ENCODE data around the gene FAM204A. TPM values are rescaled to one million over a fixed set of nuclear protein-coding genes. Genes with fewer than 3 reads are reported as not detected.

FAM204A gene
- total and polyA plus RNA-seq, 11 donors, result 21.8 to 75.1 (median 58.3) TPM

GRCh38 chr10:118276204-118276603 lies 65.9 kb downstream of the FAM204A start:
- Histone ChIP-seq H3K36me3 (no peaks in the 10 kb centered on the region), H3K27me3 (peaks cover 0 to 18% (median 1%) of the 10 kb centered on the region in 9 donors), H3K27ac (no peak overlapping the region), H3K9me3 (peaks cover 0 to 13% (median 8%) of the 10 kb centered on the region in 12 donors), H3K4me1 (peaks cover 0 to 7% (median 0%) of the 10 kb centered on the region in 12 donors), H3K4me3 (no peak overlapping the region)
- DNase-seq (no peak), ATAC-seq (no peak)
- intact Hi-C loops (cut with DNase I), result no loop called here
- no peak for TF ChIP-seq CTCF (IDR thresholded peaks at IDR 0.05)
- no peak for TF ChIP-seq POLR2A (IDR thresholded peaks at IDR 0.05)

DNA sequence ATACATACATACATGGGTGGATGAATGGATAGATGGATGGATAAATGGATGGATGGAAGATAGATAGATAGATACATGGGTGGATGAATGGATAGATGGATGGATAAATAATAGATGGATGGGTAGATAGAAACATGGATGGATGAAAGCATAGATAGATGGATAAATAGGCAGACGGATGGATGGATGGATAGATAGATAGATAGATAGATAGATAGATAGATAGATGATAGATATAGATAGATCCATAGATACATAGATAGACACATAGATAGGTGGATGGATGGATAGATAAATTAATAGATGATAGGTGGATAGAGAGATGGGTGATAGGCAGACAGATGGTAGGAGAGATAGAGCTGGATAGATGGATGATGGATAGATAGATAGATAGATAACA lies 68.5 kb downstream of the FAM204A start:
- Histone ChIP-seq H3K4me1 (peaks cover 0 to 7% (median 0%) of the 10 kb centered on the region in 12 donors), H3K9me3 (peaks cover 0 to 13% (median 8%) of the 10 kb centered on the region in 12 donors), H3K27me3 (peaks cover 0 to 25% (median 0%) of the 10 kb centered on the region in 9 donors), H3K4me3 (no peak overlapping the region), H3K27ac (no peak overlapping the region), H3K36me3 (no peaks in the 10 kb centered on the region)
- DNase-seq, result no peak
- intact Hi-C loops (cut with DNase I), result no loop called here
- ATAC-seq, result no peak
- TF ChIP-seq CTCF (IDR thresholded peaks at IDR 0.05) (no peak), POLR2A (IDR thresholded peaks at IDR 0.05) (no peak)
- 27 to 91% (median 86%) methylated on average over 1 of the region's 1 CpG for WGBS, 4 donors

GRCh38 chr10:118272767-118273166 lies 69.4 kb downstream of the FAM204A start:
- Histone ChIP-seq H3K36me3 (no peaks in the 10 kb centered on the region), H3K9me3 (peaks cover 0 to 7% (median 2%) of the 10 kb centered on the region in 12 donors), H3K4me3 (peak overlapping the region in 7 of 12 donors; percentile 4 to 49 (median 26)), H3K27ac (no peak overlapping the region), H3K4me1 (peaks cover 0 to 7% (median 0%) of the 10 kb centered on the region in 12 donors), H3K27me3 (peaks cover 0 to 25% (median 0%) of the 10 kb centered on the region in 9 donors)
- intact Hi-C loops (cut with DNase I), result no loop called here
- TF ChIP-seq CTCF (IDR thresholded peaks at IDR 0.05), result no peak
- no peak for TF ChIP-seq POLR2A (IDR thresholded peaks at IDR 0.05)
- 67 to 74% (median 72%) methylated on average over 4 of the region's 4 CpGs for WGBS, 4 donors
- DNase-seq, result no peak
- no peak for ATAC-seq

GRCh38 chr10:118272149-118272721 lies 69.9 kb downstream of the FAM204A start:
- intact Hi-C loops (cut with DNase I), result no loop called here
- peaks cover 0 to 25% (median 0%) of the 10 kb centered on the region in 9 donors for H3K27me3 ChIP-seq
- DNase-seq, result no peak
- no peak for ATAC-seq
- H3K4me3 ChIP-seq, result peak overlapping the region in 9 of 12 donors; percentile 4 to 49 (median 26)
- peak overlapping the region in 1 of 12 donors; percentile 34 for H3K27ac ChIP-seq
- peaks cover 0 to 7% (median 0%) of the 10 kb centered on the region in 12 donors for H3K4me1 ChIP-seq
- H3K9me3 ChIP-seq, result peaks cover 0 to 2% (median 0%) of the 10 kb centered on the region in 12 donors
- TF ChIP-seq CTCF (IDR thresholded peaks at IDR 0.05), result no peak
- TF ChIP-seq POLR2A (IDR thresholded peaks at IDR 0.05), result no peak
- no peaks in the 10 kb centered on the region for H3K36me3 ChIP-seq
- 7 to 15% (median 9%) methylated on average over 16 of the region's 16 CpGs for WGBS, 4 donors

Data from heart left ventricle (tissue), 16 donors.